PC-3 (cell line): ENCODE results near the gene CTSF. TPM values are rescaled to one million over a fixed set of nuclear protein-coding genes. Genes with fewer than 3 reads are reported as not detected.
"Not testable (repeated sequence)": the region's sequence is repeated elsewhere in the genome, so short reads cannot be mapped to it uniquely, and the experiment has no call there.

Source experiments
- ATAC-seq: fragments of 200-7000 bp; cut with Tn5 transposase; 2 replicates; pipeline ENCODE4 v1.9.1; 2020; ENCODE audit warnings: mild to moderate bottlenecking, moderate library complexity
- BruUV-seq: library from RNA; stranded (reverse); fragments of 400-500 nt; replicated peaks from 2 replicates; lab custom pipeline; 2021; lab: Mats Ljungman, UMichigan
- CTCF ChIA-PET: fragments of 300-600 bp; sonication (Branson Sonifier 250); formaldehyde crosslinking; loops from one replicate; lab custom pipeline; 2022; ENCODE audit warnings: antibody characterized with exemption; lab: Charles Lee
- POLR2A ChIA-PET: fragments of 300-600 bp; sonication (Branson Sonifier 250); formaldehyde crosslinking; loops from one replicate; lab custom pipeline; 2022; ENCODE audit warnings: antibody characterized with exemption; ENCODE audit not compliant: unreplicated experiment; lab: Charles Lee
- DNase-seq: peaks from one replicate; pipeline ENCODE4 v3.0.0-alpha.2; 2015
- H2AFZ ChIP-seq: fragments of 300-600 bp; sonication (generic); 2 replicates; pipeline ENCODE4 v1.6.0; 2016; ENCODE audit warnings: antibody characterized with exemption, low read length
- H3F3A ChIP-seq: fragments of 300-600 bp; sonication (generic); one replicate; pipeline ENCODE4 v1.6.0; 2017; ENCODE audit warnings: antibody characterized with exemption, low read length, control low read depth, mild to moderate bottlenecking; ENCODE audit not compliant: unreplicated experiment
- H3K27ac ChIP-seq: fragments of 300-600 bp; sonication (generic); 2 replicates; pipeline ENCODE4 v1.5.1; 2016; ENCODE audit warnings: mild to moderate bottlenecking, low read length
- H3K27me3 ChIP-seq: fragments of 300-600 bp; sonication (generic); 2 replicates; pipeline ENCODE4 v1.6.1; 2016; ENCODE audit warnings: low read length, mixed read lengths
- H3K36me3 ChIP-seq: fragments of 300-600 bp; sonication (generic); 2 replicates; pipeline ENCODE4 v1.6.1; 2016; ENCODE audit warnings: low read depth, mixed run types, low read length, mixed read lengths
- H3K4me1 ChIP-seq: fragments of 300-600 bp; sonication (generic); 2 replicates; pipeline ENCODE4 v1.5.1; 2016; ENCODE audit warnings: low read length; ENCODE audit not compliant: insufficient read depth
- H3K4me2 ChIP-seq: fragments of 300-600 bp; sonication (generic); 2 replicates; pipeline ENCODE4 v1.6.0; 2016; ENCODE audit warnings: low read length
- H3K4me3 ChIP-seq: fragments of 300-600 bp; sonication (generic); 2 replicates; pipeline ENCODE4 v1.5.1; 2016; ENCODE audit warnings: mild to moderate bottlenecking, low read length, mixed read lengths
- H3K79me2 ChIP-seq: fragments of 300-600 bp; sonication (generic); 2 replicates; pipeline ENCODE4 v1.6.1; 2017; ENCODE audit warnings: low read length, mixed read lengths
- H3K9ac ChIP-seq: fragments of 300-600 bp; sonication (generic); 2 replicates; pipeline ENCODE4 v1.6.0; 2016; ENCODE audit warnings: mild to moderate bottlenecking, low read length
- H3K9me2 ChIP-seq: fragments of 300-600 bp; sonication (generic); replicated peaks from 2 replicates; pipeline ENCODE4 v1.6.1; 2016; ENCODE audit warnings: mixed run types, low read length, mixed read lengths
- H3K9me3 ChIP-seq: fragments of 300-600 bp; sonication (generic); 2 replicates; pipeline ENCODE4 v1.6.1; 2016; ENCODE audit warnings: low read length, mixed read lengths
- H4K20me1 ChIP-seq: fragments of 300-600 bp; sonication (generic); 2 replicates; pipeline ENCODE4 v1.6.1; 2016; ENCODE audit warnings: low read length, mixed read lengths
- CTCF ChIP-seq: fragments of 300-600 bp; sonication (generic); conservative IDR thresholded peaks from 2 replicates; pipeline ENCODE4 v1.5.1; 2017; ENCODE audit warnings: antibody characterized with exemption, low read depth, mild to moderate bottlenecking, low read length
- EZH2 ChIP-seq: fragments of 300-600 bp; sonication (generic); IDR thresholded peaks from one replicate; pipeline ENCODE4 v1.6.1; 2017; ENCODE audit warnings: antibody characterized with exemption, mild to moderate bottlenecking, low read length; ENCODE audit not compliant: unreplicated experiment
- EZH2phosphoT487 ChIP-seq: fragments of 300-600 bp; sonication (generic); IDR thresholded peaks from 2 replicates; pipeline ENCODE4 v1.6.1; 2018; ENCODE audit warnings: mild to moderate bottlenecking, antibody characterized with exemption, low read length, borderline replicate concordance
- intact Hi-C: fragments of 100-400 bp; cut with micrococcal nuclease; formaldehyde crosslinking; loops from 2 replicates; pipeline ENCODE4 v1.9.0; 2023
- total RNA-seq: library from RNA; depleted of rRNA; stranded (reverse); fragments of >200 nt; gene quantifications from 2 replicates; pipeline ENCODE4 v1.2.3, GENCODE V29; 2014

The CTSF gene
- total RNA-seq, 1 experiment from 2014 or later: 9.4 TPM

- Histone ChIP-seq H2AFZ (no peak overlapping the region), H3K4me2 (no peak overlapping the region), H3K27ac (no peak overlapping the region), H3K27me3 (no peaks in the 10 kb centered on the region), H3K36me3 (no peaks in the 10 kb centered on the region), H3K4me3 (no peak overlapping the region), H3K4me1 (peaks cover 21% of the 10 kb centered on the region), H3K79me2 (0 out of 2 replicates have a peak, but pooled peaks cover 4% of the 10 kb centered on the region), H4K20me1 (no peaks in the 10 kb centered on the region), H3K9ac (no peak overlapping the region), H3K9me3 (no peaks in the 10 kb centered on the region), H3F3A (no peaks in the 10 kb centered on the region), H3K9me2 (no peaks in the 10 kb centered on the region)
- intact Hi-C loops: no loop called here
- no TSS peak for BruUV-seq
- POLR2A ChIA-PET: no interaction called here
- CTCF ChIA-PET: no interaction called here
- DNase-seq (no peak), ATAC-seq (no peak)
- TF ChIP-seq EZH2 (no peak), CTCF (no peak), EZH2phosphoT487 (no peak)
Measured at GRCh38 chr11:66543263-66544107, 24.9 kb downstream of the CTSF start.

- Histone ChIP-seq H3K9me3 (no peaks in the 10 kb centered on the region), H3K27me3 (no peaks in the 10 kb centered on the region), H3K9ac (no peak overlapping the region), H3K9me2 (no peaks in the 10 kb centered on the region), H3F3A (no peaks in the 10 kb centered on the region), H3K79me2 (0 out of 2 replicates have a peak, but pooled peaks cover 4% of the 10 kb centered on the region), H3K4me1 (peaks cover 21% of the 10 kb centered on the region), H3K36me3 (no peaks in the 10 kb centered on the region), H3K27ac (no peak overlapping the region), H3K4me3 (no peak overlapping the region), H2AFZ (no peak overlapping the region), H3K4me2 (0 out of 2 replicates have a peak overlapping the region, but pooled peaks have one; percentile 13), H4K20me1 (no peaks in the 10 kb centered on the region)
- CTCF ChIA-PET: no interaction called here
- ATAC-seq (peak; percentile 14; the same call in 1 of the 2 replicates), DNase-seq (peak; percentile 65)
- no TSS peak for BruUV-seq
- POLR2A ChIA-PET: no interaction called here
- TF ChIP-seq EZH2: no peak
- TF ChIP-seq CTCF: no peak
- no peak for TF ChIP-seq EZH2phosphoT487
- intact Hi-C loops: no loop called here
Measured at GRCh38 chr11:66542362-66542761, 26.0 kb downstream of the CTSF start.

GRCh38 chr11:66541892-66542291 lies 26.5 kb downstream of the CTSF start:
- Histone ChIP-seq H3K9ac (no peak overlapping the region), H3K9me2 (no peaks in the 10 kb centered on the region), H3K27ac (no peak overlapping the region), H3K79me2 (0 out of 2 replicates have a peak, but pooled peaks cover 4% of the 10 kb centered on the region), H3K9me3 (no peaks in the 10 kb centered on the region), H4K20me1 (no peaks in the 10 kb centered on the region), H3K36me3 (no peaks in the 10 kb centered on the region), H3K4me2 (no peak overlapping the region), H3K27me3 (no peaks in the 10 kb centered on the region), H3K4me3 (no peak overlapping the region), H3K4me1 (peaks cover 21% of the 10 kb centered on the region), H3F3A (no peaks in the 10 kb centered on the region), H2AFZ (no peak overlapping the region)
- ChIA-PET POLR2A (interaction anchor here (0.6 kb wide), 1 partner anchor 75 kb away, joined by 6 read pairs; no protein-coding TSS in a partner anchor), CTCF (no interaction called here)
- no TSS peak for BruUV-seq
- ATAC-seq: no peak
- no peak for DNase-seq
- intact Hi-C loops: no loop called here
- no peak for TF ChIP-seq EZH2
- TF ChIP-seq CTCF: no peak
- no peak for TF ChIP-seq EZH2phosphoT487

- H3K9me3 ChIP-seq, H3K9me2 ChIP-seq, H3K36me3 ChIP-seq, ATAC-seq, H2AFZ ChIP-seq, H3K27ac ChIP-seq, intact Hi-C loops, BruUV-seq, DNase-seq, H3K9ac ChIP-seq, H3F3A ChIP-seq, H3K4me3 ChIP-seq, POLR2A ChIA-PET, CTCF ChIA-PET, H3K79me2 ChIP-seq, H3K4me2 ChIP-seq, H4K20me1 ChIP-seq, H3K27me3 ChIP-seq: not testable (repeated sequence)
- H3K4me1 ChIP-seq: peaks cover 21% of the 10 kb centered on the region
Measured at GRCh38 chr11:66540598-66540997, 27.8 kb downstream of the CTSF start.
